ENCODE results near the gene CASD1.

Gene CASD1

DNA sequence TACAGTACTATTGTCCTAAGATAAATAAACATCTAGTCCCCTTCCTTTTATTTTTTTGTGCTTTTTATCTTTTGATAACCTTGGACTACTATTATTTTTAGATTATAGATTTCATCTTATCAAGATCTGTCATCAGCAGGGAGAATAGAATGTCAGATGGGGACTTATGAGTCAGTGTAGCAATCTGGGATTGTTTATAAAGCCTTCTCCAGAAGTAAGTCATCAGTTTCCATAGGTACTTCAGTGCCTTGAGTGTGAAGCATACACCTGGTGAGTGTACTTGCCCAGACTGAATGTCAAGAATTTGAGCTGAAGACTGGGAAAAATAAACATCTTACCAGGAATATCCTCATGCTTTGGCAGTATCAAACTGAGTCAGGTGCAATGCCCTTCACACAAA, 2.1 kb downstream of the CASD1 start:
- no peak overlapping the region for H3K4me3 ChIP-seq (replicated peaks; ENCODE audit: low read depth, low read length)
- TF ChIP-seq, protein P1, sequence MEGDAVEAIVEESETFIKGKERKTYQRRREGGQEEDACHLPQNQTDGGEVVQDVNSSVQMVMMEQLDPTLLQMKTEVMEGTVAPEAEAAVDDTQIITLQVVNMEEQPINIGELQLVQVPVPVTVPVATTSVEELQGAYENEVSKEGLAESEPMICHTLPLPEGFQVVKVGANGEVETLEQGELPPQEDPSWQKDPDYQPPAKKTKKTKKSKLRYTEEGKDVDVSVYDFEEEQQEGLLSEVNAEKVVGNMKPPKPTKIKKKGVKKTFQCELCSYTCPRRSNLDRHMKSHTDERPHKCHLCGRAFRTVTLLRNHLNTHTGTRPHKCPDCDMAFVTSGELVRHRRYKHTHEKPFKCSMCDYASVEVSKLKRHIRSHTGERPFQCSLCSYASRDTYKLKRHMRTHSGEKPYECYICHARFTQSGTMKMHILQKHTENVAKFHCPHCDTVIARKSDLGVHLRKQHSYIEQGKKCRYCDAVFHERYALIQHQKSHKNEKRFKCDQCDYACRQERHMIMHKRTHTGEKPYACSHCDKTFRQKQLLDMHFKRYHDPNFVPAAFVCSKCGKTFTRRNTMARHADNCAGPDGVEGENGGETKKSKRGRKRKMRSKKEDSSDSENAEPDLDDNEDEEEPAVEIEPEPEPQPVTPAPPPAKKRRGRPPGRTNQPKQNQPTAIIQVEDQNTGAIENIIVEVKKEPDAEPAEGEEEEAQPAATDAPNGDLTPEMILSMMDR (IDR thresholded peaks at IDR 0.05; ENCODE audit: low read length, missing control alignments), result no peak
- no peak for DNase-seq (ENCODE audit: low read depth)

DNA sequence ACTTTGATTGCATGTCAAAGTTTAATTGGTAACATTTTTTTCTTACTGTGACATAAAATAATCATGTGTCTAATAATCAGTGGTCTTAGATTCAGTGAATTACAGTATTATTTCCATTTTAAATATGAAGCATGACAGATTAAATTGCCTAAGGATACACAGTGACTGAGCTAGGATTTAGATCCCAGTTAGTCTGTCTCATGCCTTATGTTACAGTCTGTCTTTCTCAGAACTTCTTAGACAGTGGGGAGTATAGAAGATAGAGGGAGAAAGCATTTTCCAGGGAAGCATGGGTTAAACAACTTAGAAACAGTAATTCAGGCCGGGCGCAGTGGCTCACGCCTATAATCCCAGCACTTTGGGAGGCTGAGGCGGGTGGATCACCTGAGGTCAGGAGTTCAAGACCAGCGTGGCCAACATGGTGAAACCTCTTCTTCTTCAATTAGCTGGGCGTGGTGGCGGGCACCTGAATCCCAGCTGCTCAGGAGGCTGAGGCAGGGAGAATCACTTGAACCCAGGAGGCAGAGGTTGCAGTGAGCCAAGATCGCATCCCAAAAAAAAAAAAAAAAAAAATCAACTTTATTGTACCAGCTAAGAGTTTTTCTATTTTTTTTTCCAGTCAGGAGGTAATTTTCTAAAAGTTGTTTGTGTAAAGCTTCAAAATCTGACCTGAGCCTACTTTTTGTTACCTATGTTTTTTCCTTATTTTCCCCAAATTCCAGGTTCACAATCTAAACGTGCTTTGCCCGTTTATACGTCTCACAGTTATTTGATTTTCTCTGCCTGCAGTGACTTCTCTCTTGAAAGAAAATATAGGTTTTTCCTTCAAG, 3.3 kb downstream of the CASD1 start:
- TF ChIP-seq, protein P1 (IDR thresholded peaks at IDR 0.05; ENCODE audit: low read length, missing control alignments), result no peak
- H3K4me3 ChIP-seq (replicated peaks; ENCODE audit: low read depth, low read length), result no peak overlapping the region
- no peak for DNase-seq (ENCODE audit: low read depth)

DNA sequence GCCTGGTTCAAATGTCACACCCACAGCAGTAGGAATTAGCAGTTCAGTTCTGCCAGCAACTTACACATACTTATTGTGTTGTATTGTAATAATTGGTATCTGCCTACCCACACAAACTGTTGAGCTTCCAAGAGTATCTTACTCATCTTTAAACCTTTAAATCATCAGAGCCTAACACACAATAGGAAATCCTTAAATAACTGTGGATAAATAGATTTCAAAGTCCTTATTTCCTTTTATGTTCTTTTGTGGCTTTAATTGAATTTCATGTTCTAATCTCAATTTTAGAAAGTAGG, 3.9 kb downstream of the CASD1 start:
- H3K4me3 ChIP-seq (replicated peaks; ENCODE audit: low read depth, low read length), result no peak overlapping the region
- peak; percentile 10 for DNase-seq (ENCODE audit: low read depth)
- TF ChIP-seq, protein P1 (IDR thresholded peaks at IDR 0.05; ENCODE audit: low read length, missing control alignments), result no peak

DNA sequence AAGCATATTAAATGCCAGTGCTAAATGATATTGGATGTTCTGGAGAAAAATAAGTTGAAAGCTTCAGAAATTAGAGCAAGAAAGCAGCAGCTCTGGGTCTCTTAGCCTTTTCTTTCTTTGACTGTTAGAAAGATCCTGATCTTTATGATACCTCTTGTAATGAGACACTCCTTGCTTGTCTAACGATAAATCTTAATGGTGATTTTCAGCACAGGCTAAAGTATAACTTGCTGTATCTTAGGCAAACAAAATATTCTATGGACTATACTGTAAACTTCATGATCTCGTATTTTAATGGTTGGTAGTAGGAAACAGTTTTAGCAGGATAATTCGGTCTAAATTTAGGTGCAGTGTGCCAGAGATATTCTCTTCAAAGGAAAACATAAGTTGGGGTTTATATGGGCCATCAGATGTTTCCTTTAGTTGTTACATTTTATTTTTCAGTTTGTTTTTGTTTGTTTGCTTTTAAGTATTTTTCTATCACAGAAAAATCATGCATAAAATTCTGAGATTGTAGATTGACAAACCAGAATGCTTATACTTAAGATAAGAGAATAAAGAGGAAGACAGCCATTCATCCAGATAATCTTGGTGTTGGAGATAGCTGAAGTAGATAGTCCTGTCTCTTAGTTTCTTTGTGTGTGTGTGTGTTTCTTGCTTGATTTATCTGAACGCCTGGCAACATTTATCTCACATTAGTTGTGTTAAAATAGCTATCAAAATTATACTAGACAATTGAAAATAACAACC, 4.7 kb downstream of the CASD1 start:
- no peak overlapping the region for H3K4me3 ChIP-seq (replicated peaks; ENCODE audit: low read depth, low read length)
- TF ChIP-seq, protein P1 (IDR thresholded peaks at IDR 0.05; ENCODE audit: low read length, missing control alignments), result no peak
- no peak for DNase-seq (ENCODE audit: low read depth)

DNA sequence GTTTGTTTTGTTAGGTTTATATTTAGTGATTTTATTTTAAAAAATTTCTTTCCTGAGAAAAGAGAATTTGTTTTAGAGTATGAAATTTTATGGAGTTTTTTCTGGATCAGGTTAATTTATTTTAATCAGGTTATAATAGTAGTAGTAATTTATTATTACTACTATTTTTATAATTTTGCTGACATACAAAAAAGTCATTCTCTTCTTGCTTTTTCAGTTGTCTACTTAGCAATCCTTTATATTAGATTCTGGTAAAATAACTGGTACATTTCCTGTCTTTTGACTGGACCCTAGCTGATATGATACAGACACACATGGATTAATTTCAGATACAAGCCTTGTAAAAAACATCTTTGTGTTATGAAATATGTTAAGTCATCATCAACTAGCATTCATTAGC, 5.3 kb downstream of the CASD1 start:
- DNase-seq (ENCODE audit: low read depth), result no peak
- TF ChIP-seq, protein P1 (IDR thresholded peaks at IDR 0.05; ENCODE audit: low read length, missing control alignments), result no peak
- no peak overlapping the region for H3K4me3 ChIP-seq (replicated peaks; ENCODE audit: low read depth, low read length)

DNA sequence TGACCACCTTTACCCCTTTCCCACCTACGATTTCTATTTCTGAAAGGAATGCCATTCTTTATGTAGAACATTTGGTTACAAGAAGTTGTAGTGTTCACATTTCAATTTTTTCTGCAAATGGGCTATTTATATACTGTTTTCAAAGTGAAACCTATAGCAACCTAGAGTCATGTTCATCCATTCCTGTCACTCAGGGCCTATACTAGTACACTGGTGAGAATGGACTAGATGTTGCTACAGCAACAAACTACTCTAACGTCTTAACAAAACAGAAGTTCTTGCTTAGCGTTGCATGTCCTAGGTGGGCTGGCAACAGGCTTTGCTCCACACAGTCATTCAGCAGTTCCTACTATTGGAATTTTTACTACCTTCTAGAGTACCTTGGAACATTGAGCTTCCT, 16.3 kb downstream of the CASD1 start:
- H3K4me3 ChIP-seq (replicated peaks; ENCODE audit: low read depth, low read length), result no peak overlapping the region
- TF ChIP-seq, protein P1 (IDR thresholded peaks at IDR 0.05; ENCODE audit: low read length, missing control alignments), result no peak
- DNase-seq (ENCODE audit: low read depth), result no peak
